HepG2 (cell line): ENCODE results near the gene TRIM25. TPM values are rescaled to one million over a fixed set of nuclear protein-coding genes. Genes with fewer than 3 reads are reported as not detected.

ENCODE experiments used
- HMG20A ChIP-seq: IDR thresholded peaks from 2 replicates; pipeline ENCODE4 v1.6.1; 2016; ENCODE audit warnings: borderline replicate concordance
- SRF ChIP-seq: IDR thresholded peaks from 2 replicates; pipeline ENCODE4 v1.6.1; 2011; ENCODE audit warnings: mild to moderate bottlenecking, low read depth, low read length, moderate library complexity
- TGIF2 ChIP-seq: IDR thresholded peaks from 2 replicates; pipeline ENCODE4 v1.6.1; 2016; ENCODE audit warnings: control low read depth, missing compliant biosample characterization
- TRIM24 ChIP-seq: sonication (generic); formaldehyde crosslinking; IDR thresholded peaks from 2 replicates; pipeline ENCODE4 v1.8.0; 2022; ENCODE audit warnings: mild to moderate bottlenecking, missing genetic modification reagents
- ZMYM3 ChIP-seq: sonication (generic); formaldehyde crosslinking; IDR thresholded peaks from 2 replicates; pipeline ENCODE4 v1.5.1; 2020; ENCODE audit warnings: mild to moderate bottlenecking, missing genetic modification reagents
- ZNF432 ChIP-seq: sonication (generic); formaldehyde crosslinking; IDR thresholded peaks from 2 replicates; pipeline ENCODE4 v1.5.0; 2020; ENCODE audit warnings: missing genetic modification reagents, mild to moderate bottlenecking, borderline replicate concordance
- ZNF468 ChIP-seq: sonication (generic); formaldehyde crosslinking; IDR thresholded peaks from 2 replicates; pipeline ENCODE4 v1.8.0; 2022; ENCODE audit warnings: mild to moderate bottlenecking, moderate library complexity, missing genetic modification reagents
- ZSCAN29 ChIP-seq: sonication (generic); formaldehyde crosslinking; conservative IDR thresholded peaks from 2 replicates; pipeline ENCODE4 v1.4.0; 2020; ENCODE audit warnings: mild to moderate bottlenecking, missing genetic modification reagents
- polyA plus RNA-seq, 8 experiments: library from polyadenylated mRNA; depleted of rRNA in 3 of 8; stranded (reverse) in 7 of 8; unstranded in 1 of 8; fragments of >200 nt; fragmentation: Illumina TruSeq in 4 of 8; extraction: Trizol in 4 of 8; gene quantifications; 2 replicates each; pipeline versions ENCODE4 v1.2.1 to v1.2.3, GENCODE V29; 2011 to 2016; ENCODE audit warnings: low read depth in 4 of 8, missing spikeins in 1 of 8, mixed read lengths in 1 of 8; ENCODE audit not compliant: insufficient read depth in 1 of 8
- total RNA-seq, 5 experiments: library from RNA; depleted of rRNA; stranded (reverse); fragments of >200 nt; fragmentation: Illumina TruSeq; extraction: Trizol; gene quantifications; 2 replicates each; pipeline ENCODE4 v1.2.3, GENCODE V29; 2016; ENCODE audit warnings: low read depth in 1 of 5
- TF ChIP-seq, protein P1 (sequence below): sonication (generic); formaldehyde crosslinking; IDR thresholded peaks from 2 replicates; pipeline ENCODE4 v1.5.1; 2020; ENCODE audit warnings: missing genetic modification reagents, mild to moderate bottlenecking, borderline replicate concordance
- TF ChIP-seq, protein P2 (sequence below): sonication (generic); formaldehyde crosslinking; IDR thresholded peaks from 2 replicates; pipeline ENCODE4 v1.4.0; 2020; ENCODE audit warnings: missing genetic modification reagents
- TF ChIP-seq, protein P3 (sequence below): sonication (generic); formaldehyde crosslinking; conservative IDR thresholded peaks from 2 replicates; pipeline ENCODE4 v1.8.0; 2022; ENCODE audit warnings: low read depth, missing genetic modification reagents
- TF ChIP-seq, protein P4 (sequence below): IDR thresholded peaks from 2 replicates; pipeline ENCODE4 v1.6.1; 2016; ENCODE audit warnings: mild to moderate bottlenecking
- TF ChIP-seq, protein P5 (sequence below): IDR thresholded peaks from 2 replicates; pipeline ENCODE4 v1.6.1; 2018; ENCODE audit warnings: missing genetic modification reagents, mild to moderate bottlenecking, missing compliant biosample characterization
- TF ChIP-seq, protein P6 (sequence below): sonication (generic); formaldehyde crosslinking; conservative IDR thresholded peaks from 2 replicates; pipeline ENCODE4 v1.4.0; 2020; ENCODE audit warnings: missing genetic modification reagents
- TF ChIP-seq, protein P7 (sequence below): sonication (generic); formaldehyde crosslinking; IDR thresholded peaks from 2 replicates; pipeline ENCODE4 v1.4.0; 2020; ENCODE audit warnings: missing genetic modification reagents

TRIM25 gene
- total and polyA plus RNA-seq, 2 of the 13 experiments (the other 11 are each of a cell fraction or from before 2014, with no cell fraction given) = 30.8 to 42.2 TPM

DNA sequence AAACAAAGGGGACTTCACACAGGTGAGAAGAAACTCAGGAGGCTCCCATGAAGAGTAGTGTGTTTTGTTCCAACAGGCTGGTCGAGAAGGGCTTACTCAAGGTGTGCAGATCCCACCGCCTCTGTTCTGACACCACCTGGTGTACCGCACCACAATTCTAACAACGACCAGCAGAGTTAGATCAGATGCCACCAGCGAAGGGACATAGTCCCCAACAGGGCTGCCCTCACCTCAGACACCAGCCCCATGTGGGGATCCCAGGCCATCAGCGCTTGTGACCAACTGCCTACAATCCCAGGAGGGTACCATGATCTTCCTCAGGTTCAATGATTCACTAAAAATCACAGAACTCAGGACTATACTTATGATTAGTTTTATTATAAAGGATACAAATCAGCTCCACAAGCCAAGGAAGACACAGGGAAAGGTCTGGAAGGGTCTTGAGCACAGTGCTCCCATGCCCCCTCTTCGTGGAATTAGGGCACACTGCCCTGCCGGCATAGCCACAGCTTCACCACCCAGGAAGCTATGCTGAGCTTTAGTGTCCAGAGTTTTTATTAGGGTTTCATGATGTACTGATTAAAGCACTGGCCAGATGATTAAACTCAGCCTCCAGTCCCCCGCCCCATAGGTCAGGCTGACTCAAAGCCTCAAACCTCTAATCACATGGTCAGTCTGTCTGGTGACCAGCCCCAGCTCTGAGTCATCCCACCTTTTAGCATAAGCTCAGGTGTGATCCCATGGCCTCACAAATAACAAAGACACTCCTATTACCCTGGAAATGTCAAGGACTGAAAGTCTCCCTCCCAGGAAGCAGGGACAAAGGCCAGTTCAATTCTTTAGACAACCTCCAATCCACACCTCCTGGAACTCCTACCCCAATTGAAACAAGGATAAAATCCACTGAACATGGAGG is 26.0 kb downstream of the TRIM25 start (continued):
- TF ChIP-seq, protein P1, sequence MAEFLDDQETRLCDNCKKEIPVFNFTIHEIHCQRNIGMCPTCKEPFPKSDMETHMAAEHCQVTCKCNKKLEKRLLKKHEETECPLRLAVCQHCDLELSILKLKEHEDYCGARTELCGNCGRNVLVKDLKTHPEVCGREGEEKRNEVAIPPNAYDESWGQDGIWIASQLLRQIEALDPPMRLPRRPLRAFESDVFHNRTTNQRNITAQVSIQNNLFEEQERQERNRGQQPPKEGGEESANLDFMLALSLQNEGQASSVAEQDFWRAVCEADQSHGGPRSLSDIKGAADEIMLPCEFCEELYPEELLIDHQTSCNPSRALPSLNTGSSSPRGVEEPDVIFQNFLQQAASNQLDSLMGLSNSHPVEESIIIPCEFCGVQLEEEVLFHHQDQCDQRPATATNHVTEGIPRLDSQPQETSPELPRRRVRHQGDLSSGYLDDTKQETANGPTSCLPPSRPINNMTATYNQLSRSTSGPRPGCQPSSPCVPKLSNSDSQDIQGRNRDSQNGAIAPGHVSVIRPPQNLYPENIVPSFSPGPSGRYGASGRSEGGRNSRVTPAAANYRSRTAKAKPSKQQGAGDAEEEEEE = no peak
- TF ChIP-seq ZSCAN29 (no peak), TRIM24 (CRISPR knock-in tag) (no peak), HMG20A (CRISPR knock-in tag) (peak; percentile 27; the same call in 1 of the 2 replicates), TGIF2 (CRISPR knock-in tag) (no peak), SRF (no peak), ZNF468 (no peak), ZMYM3 (no peak), ZNF432 (CRISPR knock-in tag) (no peak)
- TF ChIP-seq, protein P2, sequence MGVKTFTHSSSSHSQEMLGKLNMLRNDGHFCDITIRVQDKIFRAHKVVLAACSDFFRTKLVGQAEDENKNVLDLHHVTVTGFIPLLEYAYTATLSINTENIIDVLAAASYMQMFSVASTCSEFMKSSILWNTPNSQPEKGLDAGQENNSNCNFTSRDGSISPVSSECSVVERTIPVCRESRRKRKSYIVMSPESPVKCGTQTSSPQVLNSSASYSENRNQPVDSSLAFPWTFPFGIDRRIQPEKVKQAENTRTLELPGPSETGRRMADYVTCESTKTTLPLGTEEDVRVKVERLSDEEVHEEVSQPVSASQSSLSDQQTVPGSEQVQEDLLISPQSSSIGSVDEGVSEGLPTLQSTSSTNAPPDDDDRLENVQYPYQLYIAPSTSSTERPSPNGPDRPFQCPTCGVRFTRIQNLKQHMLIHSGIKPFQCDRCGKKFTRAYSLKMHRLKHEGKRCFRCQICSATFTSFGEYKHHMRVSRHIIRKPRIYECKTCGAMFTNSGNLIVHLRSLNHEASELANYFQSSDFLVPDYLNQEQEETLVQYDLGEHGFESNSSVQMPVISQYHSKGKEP (CRISPR knock-in tag) = no peak
- TF ChIP-seq, protein P3, sequence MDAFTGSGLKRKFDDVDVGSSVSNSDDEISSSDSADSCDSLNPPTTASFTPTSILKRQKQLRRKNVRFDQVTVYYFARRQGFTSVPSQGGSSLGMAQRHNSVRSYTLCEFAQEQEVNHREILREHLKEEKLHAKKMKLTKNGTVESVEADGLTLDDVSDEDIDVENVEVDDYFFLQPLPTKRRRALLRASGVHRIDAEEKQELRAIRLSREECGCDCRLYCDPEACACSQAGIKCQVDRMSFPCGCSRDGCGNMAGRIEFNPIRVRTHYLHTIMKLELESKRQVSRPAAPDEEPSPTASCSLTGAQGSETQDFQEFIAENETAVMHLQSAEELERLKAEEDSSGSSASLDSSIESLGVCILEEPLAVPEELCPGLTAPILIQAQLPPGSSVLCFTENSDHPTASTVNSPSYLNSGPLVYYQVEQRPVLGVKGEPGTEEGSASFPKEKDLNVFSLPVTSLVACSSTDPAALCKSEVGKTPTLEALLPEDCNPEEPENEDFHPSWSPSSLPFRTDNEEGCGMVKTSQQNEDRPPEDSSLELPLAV (CRISPR knock-in tag) = no peak
- TF ChIP-seq, protein P4, sequence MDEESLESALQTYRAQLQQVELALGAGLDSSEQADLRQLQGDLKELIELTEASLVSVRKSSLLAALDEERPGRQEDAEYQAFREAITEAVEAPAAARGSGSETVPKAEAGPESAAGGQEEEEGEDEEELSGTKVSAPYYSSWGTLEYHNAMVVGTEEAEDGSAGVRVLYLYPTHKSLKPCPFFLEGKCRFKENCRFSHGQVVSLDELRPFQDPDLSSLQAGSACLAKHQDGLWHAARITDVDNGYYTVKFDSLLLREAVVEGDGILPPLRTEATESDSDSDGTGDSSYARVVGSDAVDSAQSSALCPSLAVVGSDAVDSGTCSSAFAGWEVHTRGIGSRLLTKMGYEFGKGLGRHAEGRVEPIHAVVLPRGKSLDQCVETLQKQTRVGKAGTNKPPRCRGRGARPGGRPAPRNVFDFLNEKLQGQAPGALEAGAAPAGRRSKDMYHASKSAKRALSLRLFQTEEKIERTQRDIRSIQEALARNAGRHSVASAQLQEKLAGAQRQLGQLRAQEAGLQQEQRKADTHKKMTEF (CRISPR knock-in tag) = peak; percentile 37; the same call in 1 of the 2 replicates
- TF ChIP-seq, protein P5, sequence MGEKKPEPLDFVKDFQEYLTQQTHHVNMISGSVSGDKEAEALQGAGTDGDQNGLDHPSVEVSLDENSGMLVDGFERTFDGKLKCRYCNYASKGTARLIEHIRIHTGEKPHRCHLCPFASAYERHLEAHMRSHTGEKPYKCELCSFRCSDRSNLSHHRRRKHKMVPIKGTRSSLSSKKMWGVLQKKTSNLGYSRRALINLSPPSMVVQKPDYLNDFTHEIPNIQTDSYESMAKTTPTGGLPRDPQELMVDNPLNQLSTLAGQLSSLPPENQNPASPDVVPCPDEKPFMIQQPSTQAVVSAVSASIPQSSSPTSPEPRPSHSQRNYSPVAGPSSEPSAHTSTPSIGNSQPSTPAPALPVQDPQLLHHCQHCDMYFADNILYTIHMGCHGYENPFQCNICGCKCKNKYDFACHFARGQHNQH = 0 out of 2 replicates have a peak, but pooled peaks have one; percentile 46
- TF ChIP-seq, protein P6, sequence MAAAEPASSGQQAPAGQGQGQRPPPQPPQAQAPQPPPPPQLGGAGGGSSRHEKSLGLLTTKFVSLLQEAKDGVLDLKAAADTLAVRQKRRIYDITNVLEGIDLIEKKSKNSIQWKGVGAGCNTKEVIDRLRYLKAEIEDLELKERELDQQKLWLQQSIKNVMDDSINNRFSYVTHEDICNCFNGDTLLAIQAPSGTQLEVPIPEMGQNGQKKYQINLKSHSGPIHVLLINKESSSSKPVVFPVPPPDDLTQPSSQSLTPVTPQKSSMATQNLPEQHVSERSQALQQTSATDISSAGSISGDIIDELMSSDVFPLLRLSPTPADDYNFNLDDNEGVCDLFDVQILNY = no peak
- TF ChIP-seq, protein P7, sequence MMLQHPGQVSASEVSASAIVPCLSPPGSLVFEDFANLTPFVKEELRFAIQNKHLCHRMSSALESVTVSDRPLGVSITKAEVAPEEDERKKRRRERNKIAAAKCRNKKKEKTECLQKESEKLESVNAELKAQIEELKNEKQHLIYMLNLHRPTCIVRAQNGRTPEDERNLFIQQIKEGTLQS = peak; percentile 18; the same call in 1 of the 2 replicates
